GM12801 (cell line): ENCODE data around the gene VSTM4.

Experiments
- CTCF ChIP-seq: IDR thresholded peaks from one replicate; pipeline ENCODE4 v1.5.1; 2011; ENCODE audit warnings: control low read depth; ENCODE audit not compliant: insufficient read length; ENCODE audit errors: extremely low read depth

VSTM4 gene

GRCh38 chr10:49141541-49142332, 26.4 kb upstream of the VSTM4 start:
- TF ChIP-seq CTCF, result no peak

GRCh38 chr10:49140304-49141177, 25.2 kb upstream of the VSTM4 start:
- TF ChIP-seq CTCF, result no peak

GRCh38 chr10:49139846-49140195, 24.5 kb upstream of the VSTM4 start:
- no peak for TF ChIP-seq CTCF

- TF ChIP-seq CTCF, result no peak
Observed at GRCh38 chr10:49139028-49139845, 23.9 kb upstream of the VSTM4 start.

GRCh38 chr10:49138361-49138891, 23.1 kb upstream of the VSTM4 start:
- no peak for TF ChIP-seq CTCF

GRCh38 chr10:49136525-49136924, 21.2 kb upstream of the VSTM4 start:
- TF ChIP-seq CTCF, result no peak
